Occipital lobe (tissue), 2 donors: ENCODE data around the gene RPN2. TPM values are rescaled to one million over a fixed set of nuclear protein-coding genes. Genes with fewer than 3 reads are reported as not detected.

Experiments used
- DNase-seq: peaks from one replicate; lab custom pipeline; 2025; lab: John Stamatoyannopoulos, UW
- total RNA-seq: library from RNA; depleted of rRNA; stranded (reverse); fragments of >200 nt; gene quantifications from one replicate; pipeline ENCODE4 v1.2.3, GENCODE V29; 2014

Gene RPN2
- total RNA-seq, 1 donor from 2014 or later = 105 TPM

- no peak for DNase-seq
Measured at GRCh38 chr20:37263686-37264085, 84.6 kb downstream of the RPN2 start.

- DNase-seq = no peak
Measured at GRCh38 chr20:37265152-37265551, 86.0 kb downstream of the RPN2 start.

- no peak for DNase-seq
Measured at GRCh38 chr20:37266940-37267666, 88.0 kb downstream of the RPN2 start.

- no peak for DNase-seq
Measured at GRCh38 chr20:37267667-37268313, 88.7 kb downstream of the RPN2 start.

- no peak for DNase-seq
Measured at GRCh38 chr20:37270576-37271420, 91.7 kb downstream of the RPN2 start.

- no peak for DNase-seq
Measured at GRCh38 chr20:37271421-37271768, 92.3 kb downstream of the RPN2 start.

- DNase-seq = no peak
Measured at GRCh38 chr20:37273988-37274387, 94.9 kb downstream of the RPN2 start.

GRCh38 chr20:37274851-37275524, 95.9 kb downstream of the RPN2 start:
- DNase-seq = no peak

- DNase-seq = no peak
Measured at GRCh38 chr20:37276494-37277252, 97.5 kb downstream of the RPN2 start.

GRCh38 chr20:37277253-37277593, 98.1 kb downstream of the RPN2 start:
- no peak for DNase-seq

GRCh38 chr20:37278966-37279590, 99.9 kb downstream of the RPN2 start:
- no peak for DNase-seq

- no peak for DNase-seq
Measured at GRCh38 chr20:37279820-37280219, 100.7 kb downstream of the RPN2 start.

- no peak for DNase-seq
Measured at GRCh38 chr20:37280403-37280802, 101.3 kb downstream of the RPN2 start.

GRCh38 chr20:37282556-37282955, 103.4 kb downstream of the RPN2 start:
- DNase-seq = no peak

- DNase-seq = no peak
Measured at GRCh38 chr20:37283530-37284195, 104.5 kb downstream of the RPN2 start.

- DNase-seq = no peak
Measured at GRCh38 chr20:37284691-37285161, 105.6 kb downstream of the RPN2 start.

GRCh38 chr20:37285664-37286374, 106.7 kb downstream of the RPN2 start:
- DNase-seq = no peak

GRCh38 chr20:37288091-37288490, 109.0 kb downstream of the RPN2 start:
- DNase-seq = no peak

- no peak for DNase-seq
Measured at GRCh38 chr20:37290158-37290810, 111.2 kb downstream of the RPN2 start.
